Effector CD8-positive, alpha-beta T cell (primary cell): Measurements from ENCODE around the gene ZNF532.
"Not testable (repeated sequence)": the region's sequence is repeated elsewhere in the genome, so short reads cannot be mapped to it uniquely, and the experiment has no call there.

Experiments
- DNase-seq: peaks from one replicate; lab custom pipeline; 2025; lab: John Stamatoyannopoulos, UW

ZNF532 gene

DNA sequence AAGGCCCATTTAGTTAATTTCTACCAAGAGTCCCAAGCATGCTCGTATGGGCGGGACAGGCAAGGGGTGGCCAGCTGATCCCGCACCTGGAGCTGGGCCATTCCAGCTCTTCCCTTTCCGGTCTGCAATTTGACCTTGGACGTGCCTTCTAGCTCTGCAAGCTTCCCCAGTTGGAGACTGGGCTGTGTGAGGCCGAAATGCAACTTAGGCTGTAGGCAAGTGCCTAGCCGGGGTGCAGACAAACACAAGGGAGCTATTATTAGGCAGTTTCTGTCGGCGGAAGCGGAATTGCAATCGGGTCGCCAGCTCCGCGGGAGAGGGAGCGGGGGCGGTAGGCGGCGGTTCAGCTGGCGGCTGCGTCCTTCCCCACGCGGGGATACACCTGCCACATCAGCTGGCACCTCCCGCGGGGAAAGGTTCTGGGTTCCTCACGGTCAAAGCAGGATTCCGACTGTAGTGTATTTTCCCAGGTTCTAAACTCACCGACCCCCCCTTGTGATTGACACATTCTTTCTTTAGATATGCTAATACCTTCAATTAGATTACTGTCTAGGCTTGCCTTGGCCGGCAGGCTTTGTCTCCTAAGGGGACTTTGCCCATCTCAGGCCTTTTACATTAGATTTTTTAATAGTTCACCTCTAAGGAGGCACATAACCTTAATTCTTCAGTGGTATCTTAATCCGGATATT, 17.1 kb upstream of the ZNF532 start:
- DNase-seq: no peak

DNA sequence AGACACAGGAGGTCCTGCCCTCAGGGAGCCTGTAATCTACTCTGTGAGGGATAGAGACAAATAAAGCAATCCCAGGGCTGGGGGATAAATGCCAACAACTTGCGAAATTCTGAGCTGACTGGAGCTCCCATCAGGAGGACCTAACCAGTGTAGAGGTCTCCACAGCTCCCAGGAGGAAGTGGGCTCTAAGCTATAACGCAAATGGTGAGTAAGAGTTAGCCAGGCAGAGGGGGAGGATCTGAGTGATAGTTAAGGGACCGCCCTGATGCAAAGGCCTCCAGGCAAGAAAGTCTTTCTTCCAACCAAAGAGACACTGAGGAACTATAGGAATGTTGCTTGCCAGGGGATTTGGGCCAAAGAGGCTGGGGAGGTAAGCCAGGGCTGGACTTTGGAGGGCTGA, 16.0 kb upstream of the ZNF532 start:
- no peak for DNase-seq

GRCh38 chr18:58850786-58851469, 13.7 kb upstream of the ZNF532 start:
- no peak for DNase-seq

GRCh38 chr18:58851856-58852255, 12.8 kb upstream of the ZNF532 start:
- no peak for DNase-seq

- no peak for DNase-seq
Observed at GRCh38 chr18:58852629-58853028, 12.0 kb upstream of the ZNF532 start.

DNA sequence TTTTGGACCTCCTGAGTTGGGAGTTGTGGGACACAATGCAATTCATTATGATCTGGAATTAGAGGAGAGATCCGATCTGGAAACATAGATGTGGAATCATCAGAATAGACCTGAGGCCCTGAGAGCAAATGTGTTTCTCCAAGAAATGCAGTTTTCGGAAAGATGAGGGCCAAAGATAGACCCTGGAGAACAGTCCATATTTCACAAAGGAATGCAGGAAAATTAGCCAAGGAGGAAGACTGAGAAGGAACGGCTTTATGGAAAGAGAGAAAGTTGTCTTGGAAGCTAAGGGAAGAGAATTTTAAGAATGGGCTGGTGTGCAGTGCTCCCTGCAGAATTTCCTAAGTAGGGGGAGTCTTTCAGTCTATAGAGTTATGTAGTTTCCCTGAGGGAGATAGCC, 11.1 kb upstream of the ZNF532 start:
- DNase-seq: no peak

GRCh38 chr18:58855521-58855920, 9.2 kb upstream of the ZNF532 start:
- DNase-seq: not testable (repeated sequence)

- DNase-seq: no peak
Observed at GRCh38 chr18:58856881-58857280, 7.8 kb upstream of the ZNF532 start.

DNA sequence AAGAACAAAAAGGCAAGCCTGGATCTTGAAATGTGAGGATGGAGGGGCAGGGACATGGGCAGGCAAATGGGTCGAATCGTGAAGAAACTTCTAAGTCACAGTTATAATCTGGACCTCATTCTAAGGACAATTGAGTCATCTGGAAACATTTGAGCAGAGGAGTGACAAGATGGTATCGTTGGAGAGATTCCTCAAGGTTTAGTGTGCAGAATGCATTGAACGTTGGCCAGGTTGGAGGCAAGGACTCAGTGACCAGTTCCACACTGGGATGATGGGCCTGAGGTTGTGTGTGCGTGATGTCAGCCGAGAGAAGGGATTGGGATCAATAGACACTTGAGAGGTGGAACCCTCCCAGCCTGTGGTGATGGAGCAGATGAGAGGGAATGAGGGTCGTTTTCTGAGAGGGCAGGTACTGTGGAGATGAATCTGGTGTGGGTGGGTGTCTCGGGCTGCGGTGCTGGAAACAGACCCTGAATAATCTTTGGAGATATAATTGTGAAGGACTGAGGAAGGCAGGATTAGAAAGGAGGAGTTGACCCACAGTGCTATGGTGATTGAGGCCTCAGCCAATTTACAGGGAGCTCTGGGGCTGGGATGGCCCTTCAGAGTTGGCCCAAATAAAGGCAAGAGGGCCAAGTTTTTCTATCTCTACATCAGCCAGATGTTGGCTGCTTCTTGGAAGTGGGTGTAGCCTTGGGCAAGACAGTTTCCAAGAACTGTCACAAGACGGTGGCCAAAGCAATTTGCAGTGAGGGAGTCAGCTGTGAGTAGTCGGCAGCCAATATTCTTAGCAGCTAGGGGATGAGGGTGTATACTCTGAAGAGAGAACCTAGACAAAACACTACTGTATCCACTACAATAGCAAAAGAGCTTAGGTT, 5.8 kb upstream of the ZNF532 start:
- no peak for DNase-seq

- DNase-seq: no peak
Observed at GRCh38 chr18:58859907-58860306, 4.8 kb upstream of the ZNF532 start.

DNA sequence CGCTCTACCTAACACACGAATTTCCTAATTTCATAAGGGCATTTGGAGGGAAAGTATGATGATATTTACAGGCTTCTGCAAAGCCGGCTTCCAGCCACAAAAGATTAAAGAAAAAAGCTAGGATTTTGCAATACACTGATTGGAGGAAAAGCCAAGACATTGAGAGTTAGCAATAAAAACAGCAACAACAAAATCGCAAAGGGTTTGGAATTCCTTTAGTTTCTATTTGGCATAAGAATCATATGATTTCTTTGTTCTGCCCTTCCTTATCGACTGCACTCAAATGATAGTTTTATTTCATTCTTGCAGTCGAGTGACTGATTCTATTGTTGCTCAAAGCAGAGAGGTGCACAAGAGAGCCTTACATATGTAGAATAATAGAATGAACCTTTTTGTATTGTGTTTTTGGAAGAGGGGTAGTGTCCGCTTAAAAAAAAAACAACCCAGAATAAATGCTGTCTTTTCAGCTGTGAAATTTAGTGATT, 3.9 kb upstream of the ZNF532 start:
- DNase-seq: no peak

DNA sequence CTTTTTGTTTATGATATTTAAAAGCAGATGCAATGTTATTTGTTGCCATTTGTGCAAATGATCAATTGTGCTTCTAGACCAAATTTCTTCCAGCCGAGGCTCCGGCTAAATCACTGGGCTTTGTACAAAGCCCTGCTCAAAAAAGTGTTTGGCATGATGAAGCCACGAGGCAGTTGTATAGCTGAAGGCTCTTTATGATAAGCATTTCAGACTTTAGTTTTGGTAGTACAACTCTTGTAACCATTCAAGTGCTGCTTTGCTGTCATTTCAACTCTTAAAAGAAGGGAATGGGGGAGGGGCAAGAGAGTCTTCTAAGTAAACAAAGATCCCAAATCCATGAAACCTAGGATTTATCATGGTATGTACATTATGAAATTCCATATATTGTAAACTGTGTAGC, 3.3 kb upstream of the ZNF532 start:
- no peak for DNase-seq

- DNase-seq: no peak
Observed at GRCh38 chr18:58861861-58862301, 2.8 kb upstream of the ZNF532 start.

DNA sequence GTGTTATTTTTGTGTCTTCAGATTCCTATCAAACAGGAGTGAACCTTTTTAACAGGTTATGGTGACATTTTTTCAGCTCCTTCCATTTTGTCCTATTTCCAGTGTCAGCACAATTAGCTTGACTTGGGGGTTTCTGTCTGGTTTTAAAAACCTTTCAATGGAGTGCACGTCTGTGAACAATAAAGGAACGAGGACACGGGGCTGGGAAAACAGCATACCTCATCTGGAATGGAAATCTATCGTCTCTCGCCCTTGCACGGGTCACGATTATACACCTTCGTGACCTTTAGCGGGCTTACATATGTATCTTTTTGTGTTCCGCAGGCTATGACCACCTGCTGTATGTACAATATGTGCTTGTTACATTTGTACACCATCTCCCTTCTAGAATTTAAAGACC, 2.3 kb upstream of the ZNF532 start:
- no peak for DNase-seq

DNA sequence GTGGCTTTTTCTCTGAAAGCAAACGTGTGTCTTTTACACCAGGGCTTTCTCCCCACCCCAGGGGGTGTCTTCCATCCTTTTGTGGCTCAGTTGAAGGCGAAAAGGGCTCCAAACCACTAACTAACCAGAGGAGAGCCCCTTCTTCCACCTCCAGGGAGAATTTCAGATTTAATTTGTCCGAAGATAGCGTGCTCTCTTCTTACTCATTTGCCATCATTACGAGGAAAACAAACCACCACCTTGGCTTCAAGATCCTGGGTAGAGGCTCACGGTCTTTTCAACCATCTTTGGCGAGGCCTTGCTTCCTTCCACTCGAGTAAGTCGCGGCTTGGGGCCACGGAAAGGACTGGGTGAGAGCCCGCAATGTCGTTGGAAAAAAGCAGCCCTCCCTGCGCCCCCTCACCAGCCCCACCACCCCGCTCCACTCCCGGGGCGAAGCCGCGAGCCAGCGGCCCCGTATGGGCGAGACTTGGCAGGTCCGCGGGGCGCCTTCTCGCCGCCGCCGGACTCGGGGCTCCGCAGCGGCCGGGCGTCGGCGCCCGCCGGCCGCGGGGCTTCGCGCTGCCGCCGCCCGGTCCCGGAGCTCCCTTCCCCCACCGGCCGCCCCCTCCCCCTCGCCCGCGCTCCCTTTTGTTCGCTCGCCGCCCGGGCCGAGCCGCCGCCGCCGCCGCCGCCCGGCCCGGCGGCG, 1.7 kb upstream of the ZNF532 start:
- no peak for DNase-seq

DNA sequence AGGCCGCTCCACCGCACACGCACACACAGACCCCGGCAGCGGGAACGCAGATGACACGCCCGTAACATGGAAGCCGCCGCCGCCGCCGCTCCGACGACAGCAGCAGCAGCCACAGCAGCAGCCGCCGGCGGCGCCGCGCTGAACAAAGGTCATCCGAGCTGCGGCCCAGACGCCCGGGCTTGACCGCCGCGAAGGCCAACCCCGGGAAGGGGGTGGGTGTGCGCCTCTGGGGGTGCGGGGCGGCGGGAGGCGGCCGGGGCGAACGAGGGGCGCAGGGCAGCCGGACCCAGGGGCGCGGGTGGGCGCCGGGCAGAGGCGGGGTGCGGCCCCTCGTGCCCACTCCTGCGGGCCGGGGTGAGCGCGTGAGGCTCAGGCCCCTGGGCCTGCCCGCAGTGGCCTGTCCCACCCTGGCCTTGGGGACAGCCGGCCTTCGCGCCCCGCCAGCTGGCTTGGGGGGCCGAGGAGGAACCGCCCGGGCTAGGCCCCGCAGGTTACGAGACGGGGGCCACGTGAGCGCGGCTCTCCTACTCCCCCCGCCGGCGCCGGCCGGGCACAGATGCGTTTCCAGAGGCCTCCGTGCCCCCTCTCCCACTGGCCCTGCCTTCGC, 1.0 kb upstream of the ZNF532 start:
- DNase-seq: no peak

GRCh38 chr18:58865033-58865590, 435 bp downstream of the ZNF532 start:
- DNase-seq: no peak

GRCh38 chr18:58865701-58866065, 1.0 kb downstream of the ZNF532 start:
- DNase-seq: no peak

GRCh38 chr18:58866066-58866772, 1.5 kb downstream of the ZNF532 start:
- no peak for DNase-seq

- DNase-seq: no peak
Observed at GRCh38 chr18:58866773-58867150, 2.1 kb downstream of the ZNF532 start.
